Keratinocyte (primary cell): ENCODE measurements around the gene PRKCA. TPM values are rescaled to one million over a fixed set of nuclear protein-coding genes. Genes with fewer than 3 reads are reported as not detected.

ENCODE experiments used
- DNase-seq: peaks from one replicate; pipeline ENCODE4 v3.0.0-alpha.2; 2011; ENCODE audit warnings: low read depth, missing footprints, low spot score
- FAIRE-seq: peaks from 2 replicates; lab custom pipeline; 2011; peaks lifted over from hg19 to GRCh38; lab: Jason Lieb, UNC
- H2AFZ ChIP-seq: 2 replicates; pipeline ENCODE4 v1.6.0; 2012; ENCODE audit warnings: low read length, control low read depth, inconsistent platforms; ENCODE audit not compliant: control insufficient read depth
- H3K27ac ChIP-seq: 2 replicates; pipeline ENCODE4 v1.5.1; 2011; ENCODE audit warnings: low read length; ENCODE audit not compliant: control insufficient read depth, insufficient read depth
- H3K27me3 ChIP-seq: 3 replicates; pipeline ENCODE4 v1.6.0; 2011; ENCODE audit warnings: low read length; ENCODE audit not compliant: control insufficient read depth, insufficient read depth; ENCODE audit errors: extremely low read depth
- H3K36me3 ChIP-seq, 2 experiments: 2 replicates in 1 of 2; 3 replicates in 1 of 2; pipeline ENCODE4 v1.5.1; 2011; ENCODE audit warnings: low read length in 2 of 2, mild to moderate bottlenecking in 1 of 2; ENCODE audit not compliant: control insufficient read depth in 2 of 2, insufficient read depth in 2 of 2; ENCODE audit errors: extremely low read depth in 1 of 2
- H3K4me1 ChIP-seq: 3 replicates; pipeline ENCODE4 v1.5.1; 2011; ENCODE audit warnings: low read length; ENCODE audit not compliant: control insufficient read depth, insufficient read depth; ENCODE audit errors: extremely low read depth
- H3K4me2 ChIP-seq: 3 replicates; pipeline ENCODE4 v1.6.0; 2011; ENCODE audit warnings: low read depth, low read length; ENCODE audit not compliant: control insufficient read depth, insufficient read depth; ENCODE audit errors: extremely low read depth
- H3K4me3 ChIP-seq, 3 experiments: fragments of 200-600 bp in 1 of 3; sonication (generic) in 1 of 3; 2 replicates in 2 of 3; 3 replicates in 1 of 3; pipeline ENCODE4 v1.5.1; 2011 to 2016; ENCODE audit warnings: low read length in 3 of 3, mild to moderate bottlenecking in 3 of 3, control low read depth in 2 of 3, inconsistent platforms in 1 of 3, low read depth in 1 of 3, mixed read lengths in 1 of 3, mixed run types in 1 of 3, moderate library complexity in 1 of 3; ENCODE audit not compliant: control insufficient read depth in 2 of 3, insufficient read depth in 2 of 3; ENCODE audit errors: extremely low read depth in 1 of 3
- H3K79me2 ChIP-seq: 2 replicates; pipeline ENCODE4 v1.6.0; 2012; ENCODE audit warnings: low read length; ENCODE audit not compliant: control insufficient read depth, insufficient read depth
- H3K9ac ChIP-seq: 3 replicates; pipeline ENCODE4 v1.6.0; 2011; ENCODE audit warnings: low read length; ENCODE audit not compliant: control insufficient read depth, insufficient read depth; ENCODE audit errors: extremely low read depth
- H3K9me1 ChIP-seq: 3 replicates; pipeline ENCODE4 v1.6.0; 2011; ENCODE audit warnings: low read length; ENCODE audit not compliant: control insufficient read depth, insufficient read depth; ENCODE audit errors: extremely low read depth
- H3K9me3 ChIP-seq: 2 replicates; pipeline ENCODE4 v1.5.1; 2012; ENCODE audit warnings: low read depth, low read length; ENCODE audit not compliant: control insufficient read depth
- H4K20me1 ChIP-seq: 3 replicates; pipeline ENCODE4 v1.6.0; 2011; ENCODE audit warnings: low read length; ENCODE audit not compliant: control insufficient read depth, insufficient read depth; ENCODE audit errors: extremely low read depth
- CTCF ChIP-seq, 3 experiments: IDR thresholded peaks in 1 of 3; conservative IDR thresholded peaks in 1 of 3; optimal IDR thresholded peaks in 1 of 3; 2 replicates in 2 of 3; 3 replicates in 1 of 3; pipeline versions ENCODE3 to v1.5.1; 2011; ENCODE audit warnings: low read length in 3 of 3, mild to moderate bottlenecking in 3 of 3, moderate library complexity in 2 of 3, control low read depth in 1 of 3, inconsistent platforms in 1 of 3; ENCODE audit not compliant: insufficient read depth in 2 of 3; ENCODE audit errors: extremely low read depth in 1 of 3
- EZH2 ChIP-seq: IDR thresholded peaks from one replicate; pipeline ENCODE4 v1.6.1; 2012; ENCODE audit warnings: inconsistent platforms, mild to moderate bottlenecking, low read length, moderate library complexity
- dilution Hi-C: fragments of 300-500 bp; cut with MboI; formaldehyde crosslinking; loops from one replicate; pipeline ENCODE4 v1.7.0; 2020; ENCODE audit warnings: low sequenced_read_pairs; ENCODE audit not compliant: extremely low pct_ligation_motif_present
- polyA plus RNA-seq, 5 experiments: library from polyadenylated mRNA; depleted of rRNA in 3 of 5; stranded (reverse) in 3 of 5; stranded (forward) in 1 of 5; unstranded in 1 of 5; fragments of >200 nt; gene quantifications; 1 replicate in 1 of 5; 2 replicates in 3 of 5; 3 replicates in 1 of 5; pipeline versions ENCODE4 v1.2.1 to v1.2.3, GENCODE V29; 2011 to 2012; ENCODE audit warnings: missing spikeins in 2 of 5, low read depth in 1 of 5, low replicate concordance in 1 of 5

Gene PRKCA
- polyA plus RNA-seq, 1 donor (not counting 4 experiments of a cell fraction or from before 2014, with no cell fraction given): 3.6 TPM

- H3K36me3 ChIP-seq: no peaks in the 10 kb centered on the region
- FAIRE-seq (no peak), DNase-seq (no peak)
- TF ChIP-seq EZH2 (no peak), CTCF (optimal IDR thresholded peaks at IDR 0.05 in 1 of 3, IDR thresholded peaks at IDR 0.05 in 1 of 3, conservative IDR thresholded peaks at IDR 0.05 in 1 of 3; ENCODE audit: extremely low read depth in 1 of 3, insufficient read depth in 2 of 3, low read length in 3 of 3) (no peak)
- dilution Hi-C loops: no loop called here
- H3K9ac ChIP-seq: no peak overlapping the region
- no peaks in the 10 kb centered on the region for H3K9me1 ChIP-seq
- no peaks in the 10 kb centered on the region for H3K9me3 ChIP-seq
- H2AFZ ChIP-seq: no peak overlapping the region
- H3K4me2 ChIP-seq: peak overlapping the region; percentile 32
- H3K27me3 ChIP-seq: no peaks in the 10 kb centered on the region
- H3K27ac ChIP-seq: peak overlapping the region; percentile 40
- H3K4me3 ChIP-seq: peak overlapping the region in 1 of 3 experiments; percentile 10
- no peaks in the 10 kb centered on the region for H4K20me1 ChIP-seq
- peaks cover 3% of the 10 kb centered on the region for H3K79me2 ChIP-seq
- peaks cover 36% of the 10 kb centered on the region for H3K4me1 ChIP-seq
These were observed 119.8 kb downstream of the PRKCA start for GRCh38 chr17:66422186-66422585.

- Histone ChIP-seq H4K20me1 (no peaks in the 10 kb centered on the region), H3K36me3 (no peaks in the 10 kb centered on the region), H3K27ac (no peak overlapping the region), H3K9me3 (no peaks in the 10 kb centered on the region), H3K4me2 (peak overlapping the region; percentile 30), H3K4me1 (peaks cover 28% of the 10 kb centered on the region), H3K9ac (no peak overlapping the region), H3K79me2 (peaks cover 2% of the 10 kb centered on the region), H3K4me3 (no peak overlapping the region), H2AFZ (no peak overlapping the region), H3K27me3 (no peaks in the 10 kb centered on the region), H3K9me1 (no peaks in the 10 kb centered on the region)
- DNase-seq (no peak), FAIRE-seq (no peak)
- TF ChIP-seq EZH2 (no peak), CTCF (optimal IDR thresholded peaks at IDR 0.05 in 1 of 3, IDR thresholded peaks at IDR 0.05 in 1 of 3, conservative IDR thresholded peaks at IDR 0.05 in 1 of 3; ENCODE audit: extremely low read depth in 1 of 3, insufficient read depth in 2 of 3, low read length in 3 of 3) (no peak)
- dilution Hi-C loops: no loop called here
These were observed 120.9 kb downstream of the PRKCA start for GRCh38 chr17:66423056-66423955.
